ENCODE data around the gene NLGN4X.

NLGN4X gene

DNA sequence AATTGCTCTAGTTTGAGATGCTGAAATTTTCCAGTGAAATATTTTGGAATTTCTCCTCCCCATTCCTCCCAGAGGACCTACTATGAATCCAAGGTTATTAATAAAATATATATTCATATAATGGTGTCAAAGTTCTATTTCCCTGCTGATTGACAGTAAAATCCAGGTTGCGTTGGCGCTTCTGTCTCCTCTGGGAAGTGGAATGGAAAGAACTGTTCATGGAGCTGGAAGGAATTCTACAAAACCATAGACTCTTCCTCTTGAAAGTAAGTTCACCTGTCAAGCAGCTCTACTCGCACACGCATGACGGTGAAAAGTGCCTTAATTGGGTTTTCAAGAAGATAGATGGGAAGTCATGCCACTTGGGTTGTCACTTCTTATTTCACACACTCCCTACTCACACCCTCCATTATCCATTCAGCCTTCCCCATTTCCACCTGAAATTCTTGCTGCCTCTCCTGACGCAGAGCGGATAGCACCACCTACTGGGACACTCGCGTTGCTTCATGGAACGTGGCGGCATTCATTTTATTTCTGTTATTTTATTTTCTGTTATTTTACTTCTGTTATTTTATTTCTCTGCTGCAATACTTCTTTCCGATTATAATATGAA is 351.6 kb downstream of the NLGN4X start:
- no peak overlapping the region for H3K4me3 ChIP-seq (ENCODE audit: low read depth, low read length)
- no peak overlapping the region for H2AFZ ChIP-seq (ENCODE audit: low read length, unreplicated experiment)
- no peaks in the 10 kb centered on the region for H3K36me3 ChIP-seq (ENCODE audit: insufficient read depth, low read length)
- no peaks in the 10 kb centered on the region for H3K79me2 ChIP-seq (ENCODE audit: control insufficient read depth, insufficient read depth, low read length, unreplicated experiment)
- no peaks in the 10 kb centered on the region for H3K27me3 ChIP-seq (ENCODE audit: insufficient read depth, low read length)
- H3K4me1 ChIP-seq (ENCODE audit: control insufficient read depth, insufficient read depth, low read length, unreplicated experiment): no peaks in the 10 kb centered on the region
- H3K27ac ChIP-seq (ENCODE audit: low read depth, low read length): no peak overlapping the region

DNA sequence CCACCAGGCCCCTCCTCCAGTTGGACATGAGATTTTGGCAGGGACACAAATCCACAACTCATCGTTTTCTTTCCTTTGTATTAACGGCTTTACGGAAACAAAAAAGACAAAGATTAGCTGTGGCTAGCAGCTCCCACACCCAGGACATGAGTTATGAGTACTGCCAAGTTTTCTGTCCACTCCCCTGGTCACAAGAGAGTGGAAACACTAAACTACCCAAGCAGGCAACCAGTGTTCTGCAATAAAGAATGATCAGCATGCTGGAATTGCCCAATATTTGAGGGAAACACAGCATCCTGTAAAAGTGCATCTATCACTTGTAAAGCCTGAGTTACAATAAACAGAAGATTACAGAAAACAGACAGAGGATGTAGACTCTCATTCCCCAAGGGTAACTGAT is 358.4 kb downstream of the NLGN4X start:
- no peak overlapping the region for H3K4me3 ChIP-seq (ENCODE audit: low read depth, low read length)
- H3K36me3 ChIP-seq (ENCODE audit: insufficient read depth, low read length): no peaks in the 10 kb centered on the region
- H3K79me2 ChIP-seq (ENCODE audit: control insufficient read depth, insufficient read depth, low read length, unreplicated experiment): no peaks in the 10 kb centered on the region
- H2AFZ ChIP-seq (ENCODE audit: low read length, unreplicated experiment): no peak overlapping the region
- H3K27ac ChIP-seq (ENCODE audit: low read depth, low read length): no peak overlapping the region
- H3K27me3 ChIP-seq (ENCODE audit: insufficient read depth, low read length): no peaks in the 10 kb centered on the region
- H3K4me1 ChIP-seq (ENCODE audit: control insufficient read depth, insufficient read depth, low read length, unreplicated experiment): no peaks in the 10 kb centered on the region

DNA sequence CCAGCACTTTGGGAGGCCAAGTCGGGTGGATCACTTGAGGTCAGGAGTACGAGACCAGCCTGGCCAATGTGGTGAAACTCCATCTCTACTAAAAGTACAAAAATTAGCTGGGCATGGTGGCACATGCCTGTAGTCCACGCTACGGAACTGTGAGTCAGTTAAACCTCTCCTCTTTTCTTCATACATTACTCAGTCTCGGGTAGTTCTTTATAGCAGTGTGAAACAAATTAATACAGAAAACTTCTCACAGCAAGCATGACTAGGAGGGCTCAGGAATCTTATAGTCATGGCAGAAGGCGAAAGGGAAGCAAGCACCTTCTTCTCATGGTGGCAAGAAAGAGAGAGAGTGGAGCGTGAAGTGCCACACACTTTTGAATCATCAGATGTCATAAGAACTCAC is 358.9 kb downstream of the NLGN4X start:
- Histone ChIP-seq H3K27me3 (ENCODE audit: insufficient read depth, low read length) (no peaks in the 10 kb centered on the region), H3K79me2 (ENCODE audit: control insufficient read depth, insufficient read depth, low read length, unreplicated experiment) (no peaks in the 10 kb centered on the region), H3K27ac (ENCODE audit: low read depth, low read length) (no peak overlapping the region), H2AFZ (ENCODE audit: low read length, unreplicated experiment) (no peak overlapping the region), H3K36me3 (ENCODE audit: insufficient read depth, low read length) (no peaks in the 10 kb centered on the region), H3K4me1 (ENCODE audit: control insufficient read depth, insufficient read depth, low read length, unreplicated experiment) (no peaks in the 10 kb centered on the region), H3K4me3 (ENCODE audit: low read depth, low read length) (no peak overlapping the region)

DNA sequence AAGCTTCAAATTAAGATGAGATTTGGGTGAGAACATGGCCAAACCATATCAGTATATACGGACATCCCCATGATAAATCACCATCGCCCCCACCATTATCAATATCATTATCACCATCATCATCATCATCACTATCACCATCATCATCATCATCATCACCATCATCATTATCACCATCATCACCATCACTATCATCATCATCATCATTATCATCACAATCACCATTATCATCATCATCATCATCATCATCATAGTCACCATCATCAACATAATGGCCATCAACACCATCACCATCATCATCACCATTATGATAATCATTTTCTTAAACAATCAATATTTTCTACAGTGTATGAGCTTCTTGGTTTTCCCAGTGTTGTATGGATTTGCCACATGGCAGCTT is 360.9 kb downstream of the NLGN4X start:
- no peaks in the 10 kb centered on the region for H3K4me1 ChIP-seq (ENCODE audit: control insufficient read depth, insufficient read depth, low read length, unreplicated experiment)

DNA sequence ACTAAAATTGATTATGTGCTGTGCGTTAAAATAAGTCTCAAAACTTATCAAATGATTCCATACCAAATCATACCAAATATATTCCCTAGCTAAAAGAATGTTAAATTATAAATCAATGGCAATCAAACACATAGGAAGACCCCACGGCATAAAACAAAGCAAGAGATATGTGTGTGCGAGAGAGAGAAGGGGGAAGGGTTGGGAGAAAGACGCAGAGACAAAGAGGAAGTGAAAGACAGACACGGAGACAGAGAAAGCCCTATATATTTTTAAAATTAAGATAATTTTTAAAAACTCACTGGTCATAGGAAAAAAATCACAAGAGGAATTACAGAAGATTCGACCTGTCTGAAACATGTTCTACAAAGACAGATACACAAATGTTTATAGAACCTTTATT is 371.4 kb downstream of the NLGN4X start:
- no peaks in the 10 kb centered on the region for H3K4me1 ChIP-seq (ENCODE audit: control insufficient read depth, insufficient read depth, low read length, unreplicated experiment)
- H2AFZ ChIP-seq (ENCODE audit: low read length, unreplicated experiment): no peak overlapping the region
- no peak overlapping the region for H3K4me3 ChIP-seq (ENCODE audit: low read depth, low read length)
- no peak overlapping the region for H3K27ac ChIP-seq (ENCODE audit: low read depth, low read length)
- H3K27me3 ChIP-seq (ENCODE audit: insufficient read depth, low read length): no peaks in the 10 kb centered on the region
- no peaks in the 10 kb centered on the region for H3K36me3 ChIP-seq (ENCODE audit: insufficient read depth, low read length)
- H3K79me2 ChIP-seq (ENCODE audit: control insufficient read depth, insufficient read depth, low read length, unreplicated experiment): no peaks in the 10 kb centered on the region

More for the DNA sequence above, 360.9 kb downstream of the NLGN4X start:
- Histone ChIP-seq H3K27me3 (ENCODE audit: insufficient read depth, low read length) (no peaks in the 10 kb centered on the region), H3K36me3 (ENCODE audit: insufficient read depth, low read length) (no peaks in the 10 kb centered on the region), H3K4me3 (ENCODE audit: low read depth, low read length) (no peak overlapping the region), H3K79me2 (ENCODE audit: control insufficient read depth, insufficient read depth, low read length, unreplicated experiment) (no peaks in the 10 kb centered on the region), H3K27ac (ENCODE audit: low read depth, low read length) (no peak overlapping the region), H2AFZ (ENCODE audit: low read length, unreplicated experiment) (no peak overlapping the region)

DNA sequence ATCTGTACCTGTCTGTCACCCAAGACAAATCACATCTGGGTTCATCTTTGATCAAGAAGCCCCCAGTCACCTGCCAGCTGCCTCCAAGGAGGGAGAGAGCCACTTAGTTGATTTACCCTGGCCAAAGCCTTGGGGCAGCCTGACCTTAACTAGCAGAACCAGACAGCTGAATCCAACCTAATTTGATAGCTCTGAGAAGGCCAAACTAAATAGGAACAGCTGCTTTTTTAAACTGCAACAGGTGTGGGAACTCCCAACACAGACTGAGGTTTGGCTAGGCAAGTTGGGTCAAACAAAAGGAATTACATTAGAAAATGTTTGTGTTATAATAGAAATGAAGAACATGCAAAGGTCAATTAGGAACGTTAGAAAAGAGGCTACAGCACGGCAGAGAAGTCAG is 375.7 kb downstream of the NLGN4X start:
- Histone ChIP-seq H3K4me1 (ENCODE audit: control insufficient read depth, insufficient read depth, low read length, unreplicated experiment) (no peaks in the 10 kb centered on the region), H3K4me3 (ENCODE audit: low read depth, low read length) (no peak overlapping the region), H3K27ac (ENCODE audit: low read depth, low read length) (no peak overlapping the region), H3K79me2 (ENCODE audit: control insufficient read depth, insufficient read depth, low read length, unreplicated experiment) (no peaks in the 10 kb centered on the region), H3K36me3 (ENCODE audit: insufficient read depth, low read length) (no peaks in the 10 kb centered on the region), H2AFZ (ENCODE audit: low read length, unreplicated experiment) (no peak overlapping the region), H3K27me3 (ENCODE audit: insufficient read depth, low read length) (no peaks in the 10 kb centered on the region)

DNA sequence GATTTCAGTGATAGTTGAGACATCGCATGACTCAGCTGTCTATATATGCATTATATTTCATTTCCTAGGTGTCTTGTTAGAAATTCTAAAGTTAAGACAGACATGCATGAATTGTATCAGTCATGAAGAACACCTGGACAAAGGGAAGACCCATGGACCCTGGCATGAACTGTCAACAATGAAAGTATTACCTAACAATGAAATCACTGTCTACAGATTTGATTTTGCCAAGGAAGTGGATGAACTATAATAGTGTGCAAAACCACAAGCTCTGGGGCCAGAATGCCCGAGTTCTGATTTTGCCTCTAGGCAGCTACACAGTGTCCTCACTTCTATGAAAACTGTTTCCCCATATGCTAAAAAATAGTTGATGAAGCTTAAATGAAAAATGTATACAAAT is 386.1 kb downstream of the NLGN4X start:
- Histone ChIP-seq H3K4me3 (ENCODE audit: low read depth, low read length) (no peak overlapping the region), H3K27ac (ENCODE audit: low read depth, low read length) (no peak overlapping the region), H3K27me3 (ENCODE audit: insufficient read depth, low read length) (no peaks in the 10 kb centered on the region), H3K79me2 (ENCODE audit: control insufficient read depth, insufficient read depth, low read length, unreplicated experiment) (no peaks in the 10 kb centered on the region), H3K4me1 (ENCODE audit: control insufficient read depth, insufficient read depth, low read length, unreplicated experiment) (no peaks in the 10 kb centered on the region), H3K36me3 (ENCODE audit: insufficient read depth, low read length) (no peaks in the 10 kb centered on the region), H2AFZ (ENCODE audit: low read length, unreplicated experiment) (no peak overlapping the region)

Measured in ACC112 (cell line).